Fibroblast of gingiva (primary cell): ENCODE results near the gene REXO4.
"Not testable (repeated sequence)": the region's sequence is repeated elsewhere in the genome, so short reads cannot be mapped to it uniquely, and the experiment has no call there.

ENCODE experiments used
- DNase-seq: peaks from one replicate; pipeline ENCODE4 v3.0.0-alpha.2; 2011; ENCODE audit warnings: low read depth

REXO4 gene

GRCh38 chr9:133386338-133386737, 31.5 kb downstream of the REXO4 start:
- DNase-seq: no peak

- no peak for DNase-seq
These were observed 32.4 kb downstream of the REXO4 start for GRCh38 chr9:133385452-133385851.

- DNase-seq: no peak
These were observed 33.0 kb downstream of the REXO4 start for GRCh38 chr9:133384736-133385321.

DNA sequence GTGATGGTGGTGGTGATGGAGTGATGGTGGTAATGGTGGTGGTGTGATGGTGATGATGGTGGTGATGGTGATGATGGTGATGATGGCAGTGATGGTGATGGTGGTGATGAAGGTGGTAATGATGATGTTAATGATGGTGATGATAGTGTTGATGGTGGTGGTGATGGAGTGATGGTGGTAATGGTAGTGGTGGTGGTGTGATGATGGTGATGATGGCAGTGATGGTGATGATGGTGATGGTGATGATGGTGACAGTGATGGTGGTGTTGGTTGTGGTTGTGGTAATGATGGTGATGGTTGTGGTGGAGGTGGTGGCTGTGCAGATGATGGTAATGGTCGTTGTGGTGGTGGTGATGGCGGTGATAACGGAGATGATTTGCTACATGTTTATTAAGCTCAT, 34.4 kb downstream of the REXO4 start:
- DNase-seq: no peak

DNA sequence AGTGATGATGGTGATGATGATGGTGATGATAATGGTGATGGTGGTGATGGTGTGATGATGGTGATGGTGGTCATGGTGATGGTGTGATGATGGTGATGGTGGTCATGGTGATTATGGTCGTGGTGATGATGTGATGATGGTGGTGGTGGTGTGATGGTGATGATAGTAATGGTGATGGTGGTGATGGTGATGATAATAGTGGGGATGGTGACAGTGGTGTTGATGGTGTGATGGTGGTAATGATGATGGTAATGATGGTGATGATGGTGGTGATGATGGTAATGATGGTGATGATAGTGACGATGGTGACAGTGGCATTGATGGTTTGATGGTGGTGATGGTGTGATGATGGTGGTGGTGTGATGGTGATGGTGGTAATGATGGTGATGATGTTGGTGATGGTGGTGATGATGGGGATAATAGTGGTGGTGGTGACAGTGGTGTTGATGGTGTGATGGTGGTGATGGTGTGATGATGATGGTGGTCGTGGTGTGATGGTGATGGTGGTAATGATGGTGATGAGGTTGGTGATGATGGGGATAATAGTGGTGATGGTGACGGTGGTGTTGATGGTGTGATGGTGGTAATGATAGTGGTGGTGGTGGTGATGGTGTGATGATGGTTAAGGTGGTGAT, 35.2 kb downstream of the REXO4 start:
- no peak for DNase-seq

DNA sequence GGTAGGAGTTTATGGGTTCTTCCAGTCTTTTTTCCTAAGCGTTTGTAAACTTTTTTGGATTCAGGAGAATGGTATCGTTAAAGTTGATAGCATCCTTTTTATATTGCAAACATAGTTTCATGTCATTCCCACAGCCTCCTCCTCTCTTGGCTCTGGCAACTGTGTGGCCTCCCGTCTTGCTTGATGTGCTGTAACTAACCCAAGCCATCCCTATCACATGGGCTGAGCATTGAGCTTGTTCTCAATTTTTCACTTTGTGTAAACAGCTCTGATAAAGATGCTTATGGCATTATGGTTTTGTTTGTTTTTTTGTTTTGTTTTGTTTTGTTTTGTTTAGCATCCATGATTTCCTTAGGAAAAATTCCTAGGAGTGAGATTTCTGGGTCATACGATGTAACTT, 37.1 kb downstream of the REXO4 start:
- DNase-seq: no peak

- no peak for DNase-seq
These were observed 38.4 kb downstream of the REXO4 start for GRCh38 chr9:133379153-133380086.

DNA sequence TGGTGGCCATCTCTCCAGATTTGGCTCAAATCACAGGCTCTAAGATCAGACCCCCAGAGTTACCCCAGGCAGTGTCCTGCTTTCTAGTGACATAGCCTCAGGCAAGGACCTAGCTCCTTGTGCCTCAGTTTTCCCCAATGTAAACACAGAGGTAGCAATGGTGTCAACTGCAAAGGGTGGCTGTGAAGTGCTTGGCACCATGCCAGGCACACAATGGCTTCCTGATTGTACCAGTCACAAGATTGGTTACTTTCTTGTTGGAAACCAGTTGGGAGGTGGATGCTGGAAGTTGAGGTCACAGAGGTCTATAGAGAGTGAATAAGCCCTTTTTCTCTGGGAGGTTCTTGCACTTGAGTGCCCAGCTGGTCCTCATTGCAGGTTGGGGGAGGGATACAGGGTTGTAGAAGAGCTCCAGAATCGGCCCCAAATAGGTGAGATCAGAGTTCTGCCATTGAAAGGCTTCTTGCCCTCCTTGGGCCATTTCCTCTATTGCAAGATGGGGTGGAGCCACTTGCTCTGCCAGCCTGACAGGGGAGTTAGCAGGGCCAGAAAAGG, 39.3 kb downstream of the REXO4 start:
- DNase-seq: no peak

DNA sequence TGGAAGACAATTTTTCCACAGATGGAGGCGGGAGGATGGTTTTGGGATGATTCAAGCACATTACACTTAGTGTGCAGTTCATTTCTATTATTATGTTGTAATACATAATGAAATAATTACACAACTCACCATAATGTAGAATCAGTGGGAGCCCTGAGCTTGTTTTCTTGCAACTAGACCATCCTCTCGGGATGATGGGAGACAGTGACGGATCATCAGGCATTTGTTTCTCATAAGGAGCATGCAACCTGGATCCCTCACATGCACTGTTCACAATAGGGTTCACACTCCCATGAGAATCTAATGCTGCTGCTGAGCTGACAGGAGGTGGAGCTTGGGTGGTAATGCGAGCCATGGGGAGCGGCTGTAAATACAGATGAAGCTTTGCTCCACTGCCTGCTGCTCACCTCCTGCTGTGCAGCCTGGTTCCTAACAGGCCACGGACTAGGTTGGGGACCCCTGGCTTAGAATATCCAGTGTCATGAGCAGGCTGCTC, 40.0 kb downstream of the REXO4 start:
- peak; percentile 86 for DNase-seq

GRCh38 chr9:133377280-133377679, 40.5 kb downstream of the REXO4 start:
- not testable (repeated sequence) for DNase-seq

GRCh38 chr9:133375724-133376654, 41.8 kb downstream of the REXO4 start, which contains the start of the genes STKLD1 and SURF4:
Gene STKLD1 (plus strand): TSS chr9:133376366. CDS start chr9:133376474, 108 bp downstream.
Gene SURF4 (minus strand): TSS chr9:133376060. CDS start chr9:133375969, 91 bp downstream.
- peak; percentile 97 for DNase-seq

DNA sequence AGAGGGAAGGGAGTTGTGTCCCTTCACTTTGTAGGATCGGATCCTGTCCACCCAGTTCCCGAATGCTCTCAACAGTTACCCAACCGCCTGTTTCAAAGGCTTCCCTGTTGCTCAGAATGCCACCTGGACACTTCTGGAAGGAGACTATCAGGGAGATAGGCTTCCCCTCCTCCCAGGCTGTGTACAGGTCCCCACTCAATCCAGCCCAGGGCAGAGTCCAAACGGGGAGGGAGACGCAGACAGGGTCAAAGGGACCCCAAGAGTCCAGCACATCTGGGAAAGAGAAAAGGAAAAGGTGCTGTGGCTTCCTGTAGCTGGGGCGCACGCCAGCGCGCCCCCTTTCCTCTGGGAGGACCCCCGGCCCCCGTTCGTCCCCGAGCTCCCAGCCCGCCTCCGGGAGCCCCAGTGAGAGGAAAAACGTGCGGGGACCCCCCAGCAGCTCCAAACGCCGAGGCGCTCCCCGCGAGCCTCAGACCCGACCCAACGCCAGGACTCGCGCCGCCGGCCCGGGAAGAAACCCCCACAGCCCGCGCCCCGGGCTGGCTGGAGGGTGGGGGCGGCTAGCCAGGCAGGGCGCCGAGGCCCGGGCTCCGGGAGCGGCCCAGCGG, 42.6 kb downstream of the REXO4 start:
- DNase-seq: peak; percentile 23

DNA sequence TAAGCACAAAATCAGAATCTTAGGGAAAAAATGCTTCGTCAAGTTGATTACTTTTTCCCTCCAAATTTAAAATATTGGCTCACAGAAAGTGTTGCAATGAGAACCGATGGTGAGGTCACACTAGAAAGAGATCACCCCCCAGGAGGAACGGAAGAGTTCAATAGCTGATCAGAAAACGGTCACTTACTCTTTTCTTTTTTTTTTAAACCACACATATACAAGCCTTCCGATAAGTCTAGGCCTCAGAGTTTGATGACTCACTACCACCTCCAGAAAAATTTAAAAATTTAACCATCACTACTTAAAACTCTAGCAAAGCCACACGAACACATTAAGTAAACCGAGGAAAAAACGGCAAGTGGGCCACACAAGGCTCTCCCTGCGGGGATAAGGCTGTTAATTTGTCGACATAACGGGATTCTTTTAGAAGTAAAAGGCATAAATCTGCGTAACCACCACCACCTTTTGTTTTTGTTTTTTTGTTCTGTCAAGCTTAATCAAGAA, 43.1 kb downstream of the REXO4 start:
- peak; percentile 56 for DNase-seq

- peak; percentile 42 for DNase-seq
These were observed 45.7 kb downstream of the REXO4 start for GRCh38 chr9:133372144-133372543.

GRCh38 chr9:133371261-133371711, 46.5 kb downstream of the REXO4 start:
- DNase-seq: no peak

DNA sequence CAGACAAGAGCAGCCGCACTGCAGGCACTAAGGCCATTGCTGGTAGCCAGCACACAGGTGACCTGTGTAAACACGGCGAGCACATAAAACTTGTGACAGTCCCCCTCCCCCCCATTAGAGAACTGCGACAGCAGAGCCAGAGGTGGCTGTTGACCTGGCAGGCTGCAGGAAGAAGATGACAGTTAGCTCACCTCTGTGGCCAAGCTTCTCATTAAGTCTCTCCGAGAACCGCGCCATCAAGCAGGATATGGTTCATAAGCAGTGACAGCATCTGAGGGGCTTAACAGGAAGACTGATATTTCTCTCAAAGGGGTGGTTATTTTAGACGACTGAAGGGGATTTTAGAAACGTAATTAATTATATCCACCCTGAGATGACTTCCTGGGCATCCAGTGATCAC, 47.1 kb downstream of the REXO4 start:
- DNase-seq: no peak

DNA sequence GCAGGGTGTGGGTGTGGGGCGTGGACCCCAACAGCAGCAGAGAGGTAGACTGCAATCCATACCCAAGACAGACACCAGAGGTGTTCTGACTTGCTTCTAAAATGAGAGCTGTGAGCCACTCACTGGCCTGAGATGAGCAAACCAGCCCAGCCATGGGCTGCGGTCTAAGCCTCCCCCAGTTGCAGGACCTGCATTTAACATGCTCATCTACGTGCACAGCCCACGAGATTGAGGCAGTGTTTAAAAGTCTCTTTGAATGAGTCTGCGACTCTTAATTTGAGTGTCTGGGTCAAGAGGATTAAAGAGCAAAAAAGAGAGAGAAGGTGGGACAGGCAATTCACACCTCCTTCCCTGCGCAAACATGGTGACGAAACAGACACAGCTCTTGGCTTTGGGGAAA, 47.9 kb downstream of the REXO4 start:
- DNase-seq: no peak

DNA sequence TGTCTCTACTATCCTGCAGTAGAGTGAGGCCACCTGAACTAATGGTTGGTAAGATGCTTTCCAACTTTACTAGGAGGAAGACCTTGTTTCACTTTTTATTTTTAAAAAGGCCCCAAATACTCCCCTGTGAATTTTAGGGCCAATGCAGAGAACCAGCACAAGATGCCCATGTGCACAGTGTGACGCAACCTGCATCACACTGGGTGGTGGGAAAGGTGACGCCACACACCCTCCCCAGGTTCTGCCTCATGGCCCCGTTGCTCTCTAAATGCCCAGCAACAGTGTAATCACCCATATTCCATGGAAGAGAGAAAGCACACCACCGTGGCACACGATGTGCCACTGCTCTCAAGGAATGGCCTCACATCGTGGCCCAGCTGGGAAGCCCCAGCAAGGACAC, 48.4 kb downstream of the REXO4 start:
- DNase-seq: no peak

DNA sequence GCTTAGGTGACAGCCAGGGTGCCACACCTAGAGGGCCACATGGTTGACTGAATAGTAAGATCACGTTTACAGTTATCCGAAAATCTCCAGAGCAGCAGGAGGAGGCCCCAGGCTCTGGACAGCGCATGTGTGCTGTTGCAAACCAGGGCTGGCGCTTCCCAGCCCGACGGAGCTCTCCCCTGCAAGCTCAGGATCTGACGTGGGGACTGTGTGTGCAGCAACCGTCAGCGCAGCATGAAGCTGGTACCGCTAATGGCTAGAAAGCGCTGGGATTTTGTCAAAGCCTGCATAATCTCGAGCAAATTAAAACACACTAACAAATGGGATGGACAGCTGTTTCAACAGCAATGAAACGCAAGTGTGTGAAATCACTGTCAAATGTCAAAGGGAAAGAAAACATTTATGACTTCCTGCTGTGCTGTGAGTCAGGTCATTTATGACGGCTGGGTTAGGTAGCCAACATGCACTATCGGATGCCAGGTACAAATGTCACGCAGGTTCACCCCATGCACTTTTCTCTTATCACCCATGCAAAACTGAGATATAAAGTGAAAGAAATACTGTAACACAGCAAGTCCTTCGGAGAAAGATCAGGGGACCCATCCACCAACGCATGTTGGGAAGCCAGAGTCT, 49.4 kb downstream of the REXO4 start:
- DNase-seq: peak; percentile 40

GRCh38 chr9:133367778-133368177, 50.0 kb downstream of the REXO4 start:
- no peak for DNase-seq
